HG02642 (cell line): ENCODE measurements around the gene CMTM6.

Experiments used
- ATAC-seq: cut with Tn5 transposase; IDR thresholded peaks from one replicate; pipeline ENCODE4 v1.9.1; 2021; ENCODE audit warnings: mild to moderate bottlenecking; ENCODE audit not compliant: unreplicated experiment, poor library complexity

CMTM6 gene

DNA sequence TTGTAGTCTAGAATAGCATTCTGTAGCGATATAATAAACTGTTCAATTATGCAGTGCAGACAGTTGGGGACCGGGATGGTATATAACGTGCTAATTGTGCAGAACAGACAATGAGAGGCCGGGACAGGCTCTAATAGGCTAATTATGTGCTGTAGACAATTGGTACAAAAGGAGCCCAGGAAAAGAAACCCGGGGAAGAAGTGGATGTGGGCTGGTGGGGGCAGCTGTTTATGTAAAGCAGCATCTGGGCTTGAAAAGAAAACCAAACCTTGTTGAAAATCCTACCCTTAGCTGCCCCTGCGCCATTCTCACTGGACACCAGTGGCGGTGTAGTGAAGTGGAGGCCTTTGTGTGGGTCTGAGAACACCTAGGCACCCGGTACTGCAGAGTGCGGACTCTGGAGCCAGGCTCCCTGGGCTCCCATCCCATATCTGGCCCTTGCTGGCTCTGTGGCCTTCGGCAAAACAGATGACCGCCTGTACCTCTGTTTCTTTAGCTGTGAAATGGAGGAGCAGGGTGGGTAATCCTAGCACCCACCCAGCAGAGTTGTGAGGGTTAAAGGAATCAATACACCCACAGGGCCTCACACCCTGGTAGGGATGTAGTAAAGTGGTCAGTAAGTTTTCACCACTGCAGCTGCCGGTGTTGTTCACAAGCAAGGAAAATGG, 51.5 kb downstream of the CMTM6 start:
- ATAC-seq, result no peak

DNA sequence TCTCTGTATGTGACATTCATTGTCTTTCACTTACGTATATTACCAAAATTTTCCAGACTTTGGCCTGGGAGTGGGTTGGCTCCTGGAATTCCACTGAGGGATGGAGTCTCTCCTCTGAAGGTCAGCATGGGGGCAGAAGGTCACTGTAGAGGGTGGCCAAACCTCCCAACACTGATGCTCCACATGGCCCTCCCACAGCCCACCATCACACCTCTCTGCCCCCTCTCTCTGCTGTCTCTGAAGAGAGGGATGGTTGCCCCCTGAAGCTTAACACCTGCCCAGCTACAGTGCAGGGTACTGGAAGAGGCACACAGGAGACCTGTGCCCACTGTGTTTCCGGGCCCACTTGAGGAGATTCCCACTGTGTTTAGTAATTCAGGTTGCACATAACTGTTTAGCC, 52.2 kb downstream of the CMTM6 start:
- no peak for ATAC-seq

DNA sequence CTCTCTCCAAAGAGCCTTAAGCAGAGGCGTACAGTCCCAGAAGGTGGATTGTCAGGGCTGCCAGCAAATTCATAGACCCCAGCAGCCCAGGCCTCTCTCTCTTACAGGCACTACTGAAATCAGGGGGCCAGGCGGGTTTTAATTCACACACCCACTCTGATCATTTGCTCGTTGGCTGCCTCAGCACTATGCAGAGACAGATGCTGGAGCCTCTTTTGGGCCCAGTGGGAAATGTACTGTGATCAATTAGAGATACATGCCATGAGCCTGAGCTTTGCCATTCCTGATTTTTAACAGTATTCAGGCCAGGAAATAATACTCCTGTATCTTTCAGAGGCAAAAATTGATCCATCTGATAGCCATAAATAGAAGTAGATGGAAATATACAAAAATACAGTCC, 53.0 kb downstream of the CMTM6 start:
- ATAC-seq, result no peak

- ATAC-seq, result no peak
These were observed 53.8 kb downstream of the CMTM6 start for GRCh38 chr3:32448686-32449474.

- no peak for ATAC-seq
These were observed 54.7 kb downstream of the CMTM6 start for GRCh38 chr3:32447865-32448400.

- no peak for ATAC-seq
These were observed 59.2 kb downstream of the CMTM6 start for GRCh38 chr3:32443478-32443877.

DNA sequence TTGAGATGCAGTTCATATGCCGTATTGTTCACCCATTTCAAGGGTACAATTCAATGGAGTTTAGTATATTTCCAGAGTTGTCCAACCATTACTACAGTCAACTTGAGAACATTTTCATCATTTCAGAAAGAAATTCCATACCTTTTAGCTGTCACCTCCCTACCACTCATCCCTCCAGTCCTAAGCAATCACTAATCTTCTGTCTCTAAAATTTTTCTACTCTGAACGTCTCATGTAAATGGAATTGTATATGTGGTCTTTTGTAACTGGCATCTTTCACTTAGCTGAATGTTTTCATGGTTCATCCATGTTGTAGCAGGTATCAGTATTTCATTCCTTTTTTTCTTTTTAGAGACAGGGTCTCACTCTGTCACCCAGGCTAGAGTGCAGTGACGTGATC, 59.9 kb downstream of the CMTM6 start:
- ATAC-seq, result no peak

DNA sequence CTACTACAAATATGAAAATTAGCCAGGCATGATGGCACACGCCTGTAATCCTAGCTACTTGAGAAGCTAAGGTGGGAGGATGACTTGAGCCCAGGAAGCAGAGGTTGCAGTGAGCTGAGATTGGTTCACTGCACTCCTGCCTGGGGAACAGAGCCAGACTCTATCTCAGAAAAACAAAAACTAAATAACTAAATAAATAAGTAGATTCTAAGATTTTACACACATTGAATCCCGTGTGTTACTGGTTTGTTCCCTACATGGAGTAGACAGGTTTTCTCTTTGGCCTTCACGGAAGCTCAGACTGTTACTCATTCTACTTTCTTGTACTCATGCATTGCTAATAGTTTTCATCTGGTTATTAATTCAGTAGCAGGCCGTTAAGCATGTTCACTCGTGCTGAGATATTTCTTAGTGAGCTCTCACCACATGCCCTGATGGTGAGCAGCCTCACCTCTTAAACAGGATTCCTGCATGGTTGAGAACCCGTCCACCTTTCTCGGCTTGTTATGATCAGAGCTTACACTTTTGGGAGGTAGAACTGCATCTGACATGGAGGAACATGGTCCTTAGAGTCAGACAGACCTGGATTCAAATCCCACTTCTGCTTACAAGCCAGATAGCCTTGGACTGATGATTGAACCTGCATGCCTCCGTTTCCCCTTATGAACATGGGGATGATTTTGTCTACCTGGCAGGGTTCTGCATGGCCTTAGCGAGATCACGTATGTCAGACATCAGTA, 61.9 kb downstream of the CMTM6 start:
- no peak for ATAC-seq

DNA sequence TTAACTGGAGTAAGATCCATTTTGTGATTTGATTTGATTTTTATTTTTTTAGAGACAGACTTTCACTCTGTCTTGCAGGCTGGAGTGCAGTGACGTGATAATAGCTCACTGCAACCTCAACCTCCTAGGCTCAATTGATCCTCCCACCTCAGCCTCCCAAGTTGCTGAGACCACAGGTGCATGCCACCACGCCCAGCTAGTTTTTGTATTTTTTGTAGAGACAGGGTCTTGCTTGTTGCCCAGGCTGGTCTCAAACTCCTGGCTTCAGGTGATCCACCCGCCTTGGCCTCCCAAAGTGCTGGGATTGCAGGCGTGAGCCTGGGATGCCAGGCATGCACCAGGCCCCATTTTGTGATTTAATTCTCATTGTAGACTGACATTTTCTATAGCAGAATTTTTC, 63.2 kb downstream of the CMTM6 start:
- ATAC-seq, result peak; percentile 25

DNA sequence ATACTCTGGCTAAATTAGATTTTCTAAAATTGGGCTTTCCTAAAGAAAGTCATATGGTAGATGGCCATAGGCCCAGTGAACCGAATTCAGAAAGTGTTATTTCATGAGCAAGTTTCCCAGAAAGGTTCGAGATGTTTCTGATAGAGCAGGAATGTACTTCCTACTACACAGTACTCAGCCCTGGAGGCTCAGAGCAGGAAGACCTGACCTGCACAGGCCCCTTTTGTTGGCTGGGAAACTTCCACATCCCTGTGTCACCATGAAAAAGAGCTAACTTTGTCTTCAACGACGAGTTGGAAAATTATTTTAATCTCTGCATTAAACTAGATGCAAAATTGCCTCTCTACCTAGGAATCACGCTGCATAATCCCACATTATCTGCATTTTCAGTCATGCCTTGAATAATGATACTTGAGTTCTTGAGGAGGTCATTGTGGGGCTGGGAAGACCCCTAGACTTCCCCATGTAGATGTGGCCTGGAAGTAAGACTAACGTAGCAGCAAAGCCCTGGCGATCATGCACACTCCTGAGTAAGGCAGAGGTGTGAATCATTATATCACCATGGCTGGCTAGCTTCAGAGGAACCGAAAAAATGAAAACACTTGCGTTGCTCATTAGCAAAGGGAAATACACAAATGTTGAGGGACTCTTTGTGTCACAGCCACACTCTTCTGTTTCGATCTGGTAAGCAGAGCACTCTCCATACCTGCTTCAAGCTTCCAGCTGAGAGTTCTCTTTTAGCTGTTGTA, 63.9 kb downstream of the CMTM6 start:
- peak; percentile 90 for ATAC-seq

DNA sequence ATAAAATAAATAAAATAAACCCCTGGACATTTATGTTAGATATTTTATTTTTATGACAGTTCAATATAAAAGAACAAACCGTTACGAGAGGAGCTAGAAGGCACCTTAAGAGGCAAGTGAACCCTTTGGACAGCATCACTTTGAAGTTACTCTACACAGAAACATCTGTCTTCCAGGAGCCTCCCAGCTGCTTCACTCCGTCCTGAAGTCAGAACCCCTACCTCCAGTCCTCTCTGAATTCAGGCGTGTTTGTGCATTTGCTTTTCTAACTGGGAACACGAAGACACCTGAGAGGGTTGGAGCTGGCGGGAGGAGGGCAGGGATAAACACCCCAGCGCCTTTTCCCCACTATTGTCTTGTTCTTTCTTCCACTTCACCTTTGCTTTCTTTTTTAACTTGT, 64.8 kb downstream of the CMTM6 start:
- ATAC-seq, result no peak

DNA sequence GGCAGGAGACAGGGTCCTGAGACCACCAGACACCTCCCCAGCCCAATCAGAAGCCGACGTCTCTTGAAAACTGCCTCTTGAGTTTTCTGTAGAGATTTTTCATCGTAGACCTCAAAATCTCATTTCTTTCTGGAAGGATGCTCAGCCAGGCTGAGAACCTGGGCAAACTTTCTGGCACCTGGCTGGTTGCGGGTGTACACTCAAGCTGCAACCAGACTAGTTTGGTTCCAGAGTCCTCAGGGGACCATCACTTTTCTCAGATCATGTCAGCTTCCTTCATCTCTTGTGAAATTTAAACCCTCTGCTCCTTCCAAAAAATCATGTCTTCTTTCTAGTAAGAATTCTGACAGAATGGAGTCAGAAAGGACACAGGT, 65.8 kb downstream of the CMTM6 start:
- ATAC-seq, result peak; percentile 35

DNA sequence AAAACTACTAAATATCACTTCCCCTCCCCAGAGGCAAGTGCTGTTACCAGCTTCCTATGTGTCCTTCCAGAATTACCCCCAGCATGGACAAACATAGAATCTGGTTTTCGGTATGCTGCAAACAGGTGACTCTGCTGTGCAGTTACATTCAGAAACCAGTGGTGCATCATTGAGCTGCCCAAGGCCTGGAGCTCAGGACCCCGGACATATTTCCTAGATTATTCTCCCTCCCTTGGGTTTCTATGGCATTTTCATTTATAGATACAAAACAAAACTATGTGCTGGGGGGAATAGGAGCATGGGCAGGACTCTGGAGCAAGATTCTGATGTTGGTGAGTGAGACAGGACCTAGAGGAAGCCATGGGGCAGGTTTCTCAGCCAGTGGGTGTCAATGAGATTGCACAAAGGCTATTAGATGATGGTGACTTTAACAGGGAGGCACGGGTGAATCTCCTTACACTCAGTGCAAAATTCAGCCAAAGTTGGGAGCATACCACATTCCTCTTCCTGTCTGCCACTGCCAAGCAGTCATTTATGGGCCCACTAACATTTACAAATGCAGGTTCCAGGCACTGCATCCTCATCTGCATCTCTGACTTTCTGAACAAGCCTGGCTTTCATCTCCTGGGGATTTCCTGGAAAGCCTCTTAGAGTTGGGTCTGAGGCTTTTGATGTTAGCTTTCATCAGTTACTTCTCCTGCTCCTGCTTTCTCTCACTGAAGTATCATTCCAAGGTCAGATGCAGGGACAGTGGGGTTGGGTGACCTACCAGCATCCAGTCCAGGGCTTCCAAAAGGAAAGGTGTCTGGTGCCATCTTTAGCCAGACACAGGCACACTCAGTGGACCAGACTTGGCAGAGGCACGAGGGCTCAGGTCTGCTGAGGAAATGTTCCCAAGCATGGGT, 66.5 kb downstream of the CMTM6 start:
- ATAC-seq, result no peak

DNA sequence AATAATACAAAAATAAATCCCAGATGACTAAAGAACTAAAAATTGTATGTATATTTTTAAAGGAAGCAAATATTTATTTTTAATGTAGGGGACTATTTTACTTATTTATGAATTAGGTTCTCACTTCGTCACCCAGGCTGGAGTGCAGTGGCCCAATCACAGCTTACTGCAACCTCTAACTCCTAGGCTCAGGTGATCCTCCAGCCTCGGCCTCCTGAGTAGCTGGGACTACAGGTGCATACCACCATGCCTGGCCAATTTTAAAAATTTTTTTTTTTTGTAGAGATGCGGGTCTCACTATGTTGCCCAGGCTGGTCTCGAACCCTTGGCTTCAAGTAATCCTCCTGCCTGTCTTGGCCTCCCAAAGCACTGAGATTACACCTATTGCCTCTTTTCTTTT, 68.4 kb downstream of the CMTM6 start:
- ATAC-seq, result no peak

DNA sequence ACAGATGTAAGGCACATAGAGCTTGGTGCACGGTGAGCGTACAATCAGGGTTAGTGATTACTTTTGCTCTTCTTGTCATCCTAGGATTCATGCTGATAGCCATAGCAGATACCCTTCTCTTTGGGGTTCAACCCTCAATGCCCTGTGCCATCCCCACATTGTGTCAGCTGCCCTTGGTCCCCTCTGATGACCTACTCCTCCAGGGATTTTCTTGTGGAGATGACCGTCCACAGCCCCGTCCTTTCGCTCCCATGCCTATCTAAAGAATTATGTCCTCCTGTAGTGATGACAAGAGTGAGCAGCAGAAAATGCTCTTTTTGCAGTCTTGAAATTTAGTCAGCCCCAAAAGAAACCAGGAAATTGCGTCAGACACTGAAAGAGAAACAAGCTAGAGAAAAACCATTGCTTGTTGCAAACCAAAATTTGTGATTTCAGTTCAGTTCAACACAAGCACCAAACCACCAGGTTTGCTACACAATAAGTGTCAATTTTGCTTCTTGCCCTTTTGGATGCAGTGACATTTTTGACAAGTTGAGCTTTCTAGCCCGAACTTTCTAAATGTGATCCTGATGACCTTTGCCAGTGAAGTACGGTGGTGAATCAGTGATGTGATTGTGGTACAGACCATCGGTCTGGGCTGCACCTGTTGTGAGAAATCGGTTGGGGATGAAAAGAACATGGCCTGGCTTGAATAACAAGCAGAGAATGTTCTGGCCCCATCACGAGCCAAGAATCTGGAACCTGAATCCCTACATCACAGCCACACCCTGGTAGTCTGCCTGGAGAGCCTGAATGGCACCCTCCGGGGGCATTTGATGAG, 69.7 kb downstream of the CMTM6 start:
- ATAC-seq, result peak; percentile 39

GRCh38 chr3:32432045-32432710, 70.5 kb downstream of the CMTM6 start:
- no peak for ATAC-seq

DNA sequence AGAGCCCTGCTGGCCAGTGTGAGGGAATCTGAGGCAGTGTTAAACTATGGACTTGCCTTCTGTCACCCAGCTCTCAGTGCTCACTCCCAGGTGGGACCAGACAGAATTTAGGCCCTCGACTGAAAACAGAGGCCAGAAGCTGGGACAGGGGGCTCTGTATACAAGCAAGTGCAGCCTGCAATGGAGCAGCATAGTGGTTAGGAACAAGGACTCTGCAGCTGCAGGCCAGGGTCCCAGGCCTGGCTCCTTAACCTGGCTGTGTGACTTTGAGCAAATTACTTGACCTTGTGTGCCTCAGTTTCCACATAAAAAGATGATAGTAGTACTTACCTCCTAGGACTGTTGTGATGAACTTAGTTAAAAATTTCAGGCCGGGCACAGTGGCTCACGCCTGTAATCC, 71.2 kb downstream of the CMTM6 start:
- ATAC-seq, result no peak
